ENCODE data around the gene NSD2.

Gene NSD2

DNA sequence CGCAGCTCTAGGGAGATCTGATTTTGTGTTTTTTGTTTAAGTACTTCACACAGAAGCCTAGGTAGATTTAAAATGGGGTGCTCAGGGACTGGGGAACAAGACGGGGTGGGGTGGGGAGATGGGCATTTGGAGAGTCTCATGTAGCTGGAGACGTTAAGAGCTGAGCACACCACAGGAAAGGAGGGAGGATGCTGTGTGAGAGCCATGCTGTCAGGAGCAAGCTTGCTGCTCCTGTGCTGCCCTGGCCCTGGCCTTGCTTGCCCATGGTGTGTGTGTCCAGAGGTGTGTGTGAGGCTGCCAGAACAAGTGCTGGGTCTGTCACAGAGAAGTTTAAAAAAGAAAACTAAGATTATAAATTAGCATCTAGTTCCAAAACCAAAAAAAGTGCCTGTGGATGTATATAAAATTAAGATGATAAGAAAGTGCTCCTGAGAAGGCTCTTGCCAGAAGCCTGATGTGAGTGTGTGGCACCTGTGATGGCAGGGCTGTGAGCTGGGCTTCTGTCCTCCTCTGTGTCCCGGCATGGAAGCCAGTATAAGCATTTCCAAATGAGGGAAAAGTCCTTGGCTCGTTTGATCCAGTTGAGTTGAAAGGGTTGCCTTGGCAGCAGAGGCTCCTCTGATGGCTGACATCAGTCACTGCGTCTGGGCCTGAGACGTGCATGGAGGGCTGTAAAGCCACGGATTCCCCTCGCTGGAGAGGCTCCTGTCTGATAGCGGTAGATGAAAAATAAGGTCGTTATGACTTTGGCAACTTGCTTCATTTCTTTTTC is 74.1 kb downstream of the NSD2 start:
- no peak for DNase-seq (ENCODE audit: low read depth in 3 of 3)

DNA sequence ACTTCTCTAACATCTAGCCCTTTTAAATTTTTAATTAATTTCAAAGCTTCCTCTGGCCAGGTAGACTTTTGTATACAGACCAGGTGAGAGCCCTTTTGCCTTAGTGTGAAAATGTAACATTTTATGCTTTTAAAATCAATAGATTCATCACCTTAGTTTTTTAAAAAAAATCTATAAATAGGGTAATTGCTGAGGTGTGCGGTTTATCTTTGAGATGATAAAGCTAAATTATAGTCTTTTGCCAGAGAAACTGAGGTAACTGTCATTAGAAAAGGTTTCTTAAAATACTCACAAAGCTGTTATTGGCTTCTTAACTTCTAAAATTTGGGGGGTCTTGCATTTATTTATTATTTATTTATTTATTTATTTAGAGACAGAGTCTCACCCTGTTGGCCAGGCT is 74.7 kb downstream of the NSD2 start:
- DNase-seq (ENCODE audit: low read depth in 3 of 3), result no peak

DNA sequence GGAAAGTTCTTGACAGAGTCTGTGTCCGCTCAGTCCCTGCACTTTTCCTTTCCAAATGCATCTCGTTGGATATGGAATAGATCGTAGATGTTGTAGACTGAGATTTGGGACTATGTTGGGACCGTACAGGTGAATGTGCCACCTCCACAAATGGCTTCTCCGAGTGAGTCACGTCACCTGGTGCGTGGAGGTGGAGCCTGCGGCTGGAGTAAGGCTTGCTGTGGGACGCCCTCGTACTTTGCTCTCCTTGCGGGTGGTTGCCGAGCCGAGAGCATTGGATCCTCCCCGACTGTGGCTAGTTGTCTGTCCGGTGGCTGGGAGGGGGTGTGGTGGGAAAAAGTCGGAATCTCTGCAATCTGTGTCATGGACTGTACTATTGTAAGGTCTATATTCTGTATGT is 77.0 kb downstream of the NSD2 start:
- no peak for DNase-seq (ENCODE audit: low read depth in 3 of 3)

DNA sequence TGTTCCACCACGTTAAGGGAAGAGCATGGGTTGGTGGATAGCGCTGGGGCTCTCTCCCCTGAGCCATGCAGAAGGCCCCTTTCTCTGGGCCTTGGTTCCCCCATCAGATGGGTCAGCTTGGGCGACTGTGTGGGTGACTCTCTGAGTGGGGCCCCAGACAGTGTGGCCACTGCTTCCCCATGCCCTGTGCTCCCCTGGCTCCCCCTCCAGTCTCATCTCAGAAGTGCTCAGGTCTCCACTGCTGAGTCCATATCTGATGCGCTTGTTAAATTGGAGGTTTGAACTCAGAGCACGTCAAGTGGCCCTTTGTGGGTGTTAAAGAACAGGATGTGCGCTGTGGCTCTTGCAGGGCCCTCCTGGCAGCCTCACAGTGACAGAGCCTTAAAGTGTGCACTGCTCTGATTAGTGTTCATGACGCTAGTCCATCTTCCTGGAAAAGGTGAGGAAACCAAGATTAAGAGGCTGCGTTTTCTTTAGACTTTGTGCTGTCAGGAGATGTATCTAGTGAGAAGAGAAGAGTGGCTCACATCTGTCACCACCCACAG is 77.8 kb downstream of the NSD2 start:
- no peak for DNase-seq (ENCODE audit: low read depth in 3 of 3)

DNA sequence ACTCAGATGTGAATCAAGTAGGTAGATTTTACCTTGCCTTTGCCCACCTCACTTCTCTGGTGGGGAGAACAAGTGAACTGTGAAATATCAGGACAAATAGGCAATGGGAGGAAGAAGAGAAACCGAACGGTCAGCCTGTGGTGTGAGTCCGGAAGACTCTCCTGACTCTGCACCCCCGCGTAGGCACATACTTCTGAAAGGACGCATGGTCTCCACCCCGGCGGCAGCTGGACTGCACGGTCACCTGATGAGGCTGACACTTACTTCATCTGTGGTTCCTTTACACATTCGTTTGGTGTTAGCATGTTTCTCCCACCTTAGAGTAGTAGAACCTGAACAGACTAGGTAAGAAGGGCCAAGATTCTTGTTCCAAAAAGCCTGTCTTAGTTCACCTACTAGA is 79.2 kb downstream of the NSD2 start:
- no peak for DNase-seq (ENCODE audit: low read depth in 3 of 3)

DNA sequence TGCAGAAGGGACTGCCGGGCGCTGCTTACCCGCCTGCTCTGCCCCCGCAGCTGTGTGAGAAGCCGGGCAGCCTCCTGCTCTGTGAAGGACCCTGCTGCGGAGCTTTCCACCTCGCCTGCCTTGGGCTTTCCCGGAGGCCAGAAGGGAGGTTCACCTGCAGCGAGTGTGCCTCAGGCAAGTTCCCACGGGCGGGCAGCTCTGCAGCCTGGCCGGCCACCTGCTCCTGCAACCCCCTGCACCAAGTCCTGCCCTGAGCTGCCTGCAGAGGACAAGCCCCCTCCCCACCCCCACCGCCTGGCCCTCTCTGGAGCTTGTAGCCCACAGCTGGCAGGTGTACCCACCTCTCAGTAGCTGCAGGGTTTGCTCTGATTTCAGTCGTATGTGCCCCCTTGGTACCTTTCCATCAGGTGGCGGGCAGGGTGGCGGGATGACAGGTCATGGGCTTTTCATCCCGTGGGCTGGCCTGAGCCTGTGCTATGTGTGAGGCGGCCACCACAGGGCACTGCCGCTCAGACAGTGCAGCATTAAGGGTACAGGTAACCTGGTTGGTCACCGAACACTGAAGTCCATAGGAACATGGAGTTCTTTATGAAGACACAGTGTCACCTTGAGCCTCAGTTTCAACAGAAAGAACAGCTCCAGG is 81.0 kb downstream of the NSD2 start:
- no peak for DNase-seq (ENCODE audit: low read depth in 3 of 3)

DNA sequence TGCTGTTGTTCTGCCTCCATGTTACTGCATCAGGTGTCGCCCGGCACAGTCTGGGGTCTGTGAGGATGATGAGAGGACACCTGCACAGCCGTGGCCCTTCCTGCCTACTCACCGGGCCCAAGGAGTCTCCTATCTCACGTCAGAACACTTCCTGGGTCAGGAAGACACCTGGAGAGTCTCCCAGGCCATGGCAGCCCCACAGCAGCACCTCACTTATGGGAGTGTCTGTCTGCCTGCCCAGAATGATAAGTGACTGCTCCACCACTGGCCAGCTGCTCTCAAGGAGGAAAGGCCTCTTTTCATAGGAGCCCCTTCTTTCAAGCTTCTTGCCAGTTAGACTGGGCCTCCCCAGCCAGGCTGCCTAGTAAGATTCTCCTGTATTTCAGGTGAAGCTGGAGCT is 81.5 kb downstream of the NSD2 start:
- DNase-seq (ENCODE audit: low read depth in 3 of 3), result no peak

DNA sequence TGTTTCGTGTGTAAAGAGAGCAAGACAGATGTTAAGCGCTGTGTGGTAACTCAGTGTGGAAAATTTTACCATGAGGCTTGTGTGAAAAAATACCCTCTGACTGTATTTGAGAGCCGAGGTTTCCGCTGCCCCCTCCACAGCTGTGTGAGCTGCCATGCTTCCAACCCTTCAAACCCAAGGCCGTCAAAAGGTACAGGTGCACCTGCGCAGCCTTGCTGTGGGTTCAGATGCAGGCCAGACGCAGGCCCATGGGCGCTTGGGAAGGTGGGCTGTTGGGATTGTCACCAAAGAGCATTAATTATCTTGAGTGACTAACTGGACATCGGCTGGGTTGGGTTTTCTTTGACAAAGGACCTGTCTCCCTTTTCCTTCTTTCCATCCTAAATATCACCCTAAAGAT is 82.1 kb downstream of the NSD2 start:
- DNase-seq (ENCODE audit: low read depth in 3 of 3), result no peak

DNA sequence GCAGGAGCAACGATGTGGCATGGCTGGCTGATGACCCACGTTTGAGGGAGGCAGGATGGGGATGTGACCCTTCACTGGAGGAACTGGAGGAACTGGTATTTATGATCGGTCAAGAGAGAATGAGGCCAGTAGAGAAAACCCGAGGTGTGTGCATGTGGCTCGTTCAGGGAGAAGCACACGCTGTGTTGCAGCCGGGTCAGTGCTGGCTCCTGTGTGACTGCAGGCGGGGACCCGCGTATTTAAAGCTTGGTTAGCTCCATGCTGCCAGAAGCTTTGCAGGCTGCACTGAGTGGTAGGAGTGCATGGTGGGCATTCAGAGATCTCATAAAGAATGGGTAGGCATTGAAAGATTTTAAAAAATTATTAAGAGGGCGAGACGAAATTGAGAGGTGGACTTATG is 85.4 kb downstream of the NSD2 start:
- no peak for DNase-seq (ENCODE audit: low read depth in 3 of 3)

DNA sequence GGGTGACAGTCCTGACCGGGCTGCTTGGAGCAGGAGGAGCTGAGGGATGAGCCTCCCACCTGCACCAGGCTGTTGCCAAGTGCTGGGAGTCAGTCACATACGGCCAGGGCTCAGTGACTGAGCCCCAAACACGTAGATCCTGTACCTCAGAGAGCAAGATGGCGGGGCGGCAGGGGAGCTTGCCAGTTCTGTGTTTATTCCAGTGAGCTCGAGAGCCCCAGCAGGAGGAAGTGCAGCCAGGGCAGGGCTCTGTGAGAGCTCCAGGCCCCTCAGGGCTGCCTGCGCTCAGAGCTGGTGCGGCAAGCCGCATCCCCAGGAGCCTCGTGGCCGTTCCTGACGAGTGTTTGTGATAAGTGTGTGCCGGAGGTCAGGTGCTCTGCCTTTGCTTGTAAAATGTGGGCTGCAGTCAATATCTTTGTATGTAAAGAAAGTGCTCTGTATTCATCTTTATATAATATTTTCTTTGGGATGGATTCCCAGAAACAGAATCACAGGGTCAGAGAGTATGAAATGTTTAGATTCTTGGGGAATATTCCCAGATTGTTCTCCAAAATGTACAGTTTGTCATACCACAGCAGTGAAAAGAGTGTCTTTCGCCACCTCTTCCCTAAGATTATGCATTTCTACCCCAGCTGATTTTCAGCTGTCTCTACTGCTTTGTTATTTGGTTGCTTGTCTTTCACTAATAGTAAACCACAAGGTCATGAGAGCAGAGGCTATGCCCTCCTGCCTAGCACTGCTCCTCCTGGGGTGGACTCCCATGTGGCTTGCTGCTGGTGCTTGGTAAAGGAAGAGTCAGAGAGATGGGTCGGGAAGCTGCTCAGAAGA is 87.3 kb downstream of the NSD2 start:
- no peak for DNase-seq (ENCODE audit: low read depth in 3 of 3)

DNA sequence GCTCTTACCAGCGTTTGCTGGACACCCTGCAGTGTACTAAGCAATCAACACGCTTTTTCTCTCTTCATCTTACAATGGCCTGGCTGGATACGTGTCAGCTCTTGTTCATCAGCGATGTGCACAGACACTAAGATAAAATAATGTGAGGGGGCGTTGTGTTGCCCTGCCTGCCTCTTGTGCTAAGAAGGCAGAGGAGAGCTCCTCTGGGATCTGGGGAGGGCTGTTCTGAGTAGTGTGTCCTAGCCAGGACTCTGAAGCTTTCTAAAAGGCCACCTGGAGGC is 87.9 kb downstream of the NSD2 start:
- no peak for DNase-seq (ENCODE audit: low read depth in 3 of 3)

DNA sequence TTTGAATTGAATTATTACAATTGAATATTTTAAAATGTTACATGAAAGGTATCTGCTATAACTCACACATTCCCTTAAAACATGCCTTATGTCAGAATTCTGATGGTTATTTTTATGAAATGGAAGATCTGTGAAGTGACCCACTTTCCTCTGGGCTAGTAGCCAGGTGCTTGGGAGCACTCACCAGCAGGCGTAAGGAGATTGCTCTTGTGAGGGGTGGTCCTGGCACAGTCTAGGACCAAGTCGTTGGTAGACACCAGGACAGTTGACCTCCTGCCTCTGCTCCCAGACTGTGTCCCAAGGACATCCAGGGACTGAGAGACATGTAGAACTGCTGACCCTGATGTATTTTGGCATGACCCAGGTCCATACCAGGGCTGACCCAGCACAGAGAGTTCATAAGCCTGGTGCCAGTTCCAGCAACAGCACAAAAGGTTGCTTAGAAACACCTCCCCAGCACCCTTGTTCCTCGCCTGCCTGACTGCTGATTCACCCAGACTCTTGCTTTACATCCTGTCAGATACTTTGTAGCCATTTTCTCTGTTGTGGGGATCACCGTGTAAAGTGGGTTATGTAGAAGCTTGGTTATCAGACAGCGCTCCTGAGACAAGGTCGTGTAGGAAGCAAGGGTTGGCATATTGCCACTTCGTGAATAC is 89.1 kb downstream of the NSD2 start:
- DNase-seq (ENCODE audit: low read depth in 3 of 3), result no peak

DNA sequence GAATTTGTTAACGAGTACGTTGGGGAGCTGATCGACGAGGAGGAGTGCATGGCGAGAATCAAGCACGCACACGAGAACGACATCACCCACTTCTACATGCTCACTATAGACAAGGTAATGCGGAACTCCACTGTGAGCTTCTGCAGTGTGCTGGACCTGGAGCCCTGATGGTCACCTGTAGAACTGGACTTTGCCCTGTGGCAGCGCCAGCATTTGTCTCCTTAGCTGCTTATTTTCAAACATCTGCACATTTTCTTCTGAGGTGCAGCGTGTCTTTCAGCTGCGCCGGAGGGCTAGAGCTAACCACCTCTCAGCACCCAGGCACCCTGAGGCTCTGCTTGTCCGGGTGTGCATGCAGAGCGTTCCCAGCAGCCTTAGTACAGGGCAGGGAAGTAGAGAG is 89.8 kb downstream of the NSD2 start:
- no peak for DNase-seq (ENCODE audit: low read depth in 3 of 3)

DNA sequence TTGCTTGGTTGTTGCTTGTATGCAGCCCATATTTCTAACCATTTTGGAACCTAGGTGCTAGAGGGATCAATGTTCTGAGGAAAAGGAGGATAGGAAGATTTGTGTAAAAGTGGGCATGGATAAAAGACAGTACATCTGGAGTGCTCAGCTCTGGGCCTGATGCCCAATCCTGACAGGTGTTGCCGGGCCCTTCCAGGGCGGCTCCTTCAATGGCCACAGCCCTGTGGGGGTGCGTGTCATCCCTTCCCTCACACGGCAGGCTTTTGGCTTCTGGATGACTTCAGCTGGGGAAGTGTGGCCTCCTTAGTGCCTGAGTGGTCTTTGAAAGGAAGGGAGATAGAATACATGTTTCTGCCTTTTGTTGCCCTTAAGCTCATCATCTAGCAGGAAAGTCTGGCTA is 90.4 kb downstream of the NSD2 start:
- no peak for DNase-seq (ENCODE audit: low read depth in 3 of 3)

DNA sequence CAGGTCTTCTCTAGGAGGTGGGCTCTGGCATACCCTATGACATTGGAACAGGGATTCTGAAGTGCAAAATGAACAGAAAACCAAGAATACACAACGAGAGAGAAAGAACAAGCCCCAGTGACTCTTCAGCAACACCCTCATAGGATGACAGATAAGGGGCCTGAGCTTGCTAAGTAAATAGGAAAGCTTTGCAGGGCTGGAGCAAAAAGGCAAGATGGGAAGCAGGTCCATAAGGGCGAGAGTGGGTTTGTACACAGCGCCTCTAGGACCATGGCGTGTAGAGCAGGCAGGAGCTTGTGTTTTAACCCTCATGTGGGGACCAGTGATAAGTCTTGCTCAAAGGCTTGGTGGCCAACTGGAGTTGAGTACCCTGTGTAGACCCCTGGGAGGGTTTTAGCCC is 91.8 kb downstream of the NSD2 start:
- DNase-seq (ENCODE audit: low read depth in 3 of 3), result no peak

DNA sequence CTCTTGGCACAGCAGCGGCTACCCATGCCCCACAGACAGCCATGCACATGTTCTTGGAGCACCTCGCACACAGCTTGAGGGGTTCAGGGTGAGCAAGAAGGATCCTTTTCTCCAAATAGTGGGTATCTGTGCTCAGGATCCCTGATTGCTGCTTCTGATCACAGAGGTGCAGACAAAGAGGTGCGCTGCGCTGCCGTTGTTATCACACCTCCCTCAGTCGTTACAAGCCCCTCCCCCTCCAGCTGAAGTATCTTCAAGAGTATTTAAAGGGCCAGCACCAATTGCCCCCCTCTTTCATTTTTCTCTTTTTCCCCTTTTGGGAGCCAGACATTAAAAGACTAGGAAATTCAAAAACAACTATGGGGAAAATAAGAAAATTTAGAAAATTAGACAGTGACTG is 93.2 kb downstream of the NSD2 start:
- DNase-seq (ENCODE audit: low read depth in 3 of 3), result no peak

DNA sequence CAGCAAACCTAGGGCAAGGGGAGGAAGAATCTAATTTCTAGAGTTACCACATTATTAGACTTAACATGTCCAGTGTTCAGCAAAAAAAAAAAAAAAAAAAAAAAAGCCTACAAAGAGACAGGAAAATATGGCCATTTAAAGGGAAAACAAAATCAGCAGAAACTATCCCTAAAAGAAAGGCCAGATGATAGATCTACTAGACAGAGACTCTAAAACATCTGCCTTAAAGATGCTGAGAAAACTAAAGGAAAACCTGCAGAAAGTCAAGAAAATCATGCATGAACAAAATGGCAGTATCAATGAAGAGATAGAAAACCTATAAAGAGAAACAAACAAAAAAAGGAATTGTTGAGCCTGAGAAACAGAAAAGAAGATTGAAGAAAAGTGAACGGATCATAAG is 93.8 kb downstream of the NSD2 start:
- no peak for DNase-seq (ENCODE audit: low read depth in 3 of 3)

DNA sequence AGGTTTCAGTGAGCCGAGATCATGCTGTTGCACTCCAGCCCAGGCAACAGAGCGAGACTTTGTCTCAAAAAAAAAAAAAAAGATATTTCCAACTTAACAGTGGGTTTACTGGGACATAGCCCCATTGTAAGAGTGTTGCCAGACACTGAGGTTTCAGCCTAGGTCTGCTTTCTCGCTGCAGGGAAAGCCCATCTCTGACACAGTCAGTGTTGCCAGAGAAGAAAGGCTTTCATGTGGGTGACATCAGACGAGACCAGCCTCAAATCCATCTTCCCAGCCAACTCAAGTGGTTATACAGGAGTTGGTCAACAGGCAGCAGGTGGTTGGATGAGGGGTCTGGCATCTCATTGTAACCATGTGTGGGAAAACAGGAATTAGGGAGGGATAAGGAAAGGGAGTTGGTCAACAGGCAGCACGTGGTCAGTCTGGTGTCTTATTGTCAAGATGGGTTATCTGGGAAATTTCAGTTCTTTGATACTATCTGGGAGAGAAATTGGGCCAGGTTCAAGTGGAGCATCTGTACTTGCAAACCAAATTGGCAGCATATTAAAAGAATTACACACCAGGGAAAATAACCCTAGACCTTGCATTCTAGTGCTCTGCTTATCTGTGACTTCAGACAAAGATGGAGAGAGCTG is 96.4 kb downstream of the NSD2 start:
- no peak for DNase-seq (ENCODE audit: low read depth in 3 of 3)

DNA sequence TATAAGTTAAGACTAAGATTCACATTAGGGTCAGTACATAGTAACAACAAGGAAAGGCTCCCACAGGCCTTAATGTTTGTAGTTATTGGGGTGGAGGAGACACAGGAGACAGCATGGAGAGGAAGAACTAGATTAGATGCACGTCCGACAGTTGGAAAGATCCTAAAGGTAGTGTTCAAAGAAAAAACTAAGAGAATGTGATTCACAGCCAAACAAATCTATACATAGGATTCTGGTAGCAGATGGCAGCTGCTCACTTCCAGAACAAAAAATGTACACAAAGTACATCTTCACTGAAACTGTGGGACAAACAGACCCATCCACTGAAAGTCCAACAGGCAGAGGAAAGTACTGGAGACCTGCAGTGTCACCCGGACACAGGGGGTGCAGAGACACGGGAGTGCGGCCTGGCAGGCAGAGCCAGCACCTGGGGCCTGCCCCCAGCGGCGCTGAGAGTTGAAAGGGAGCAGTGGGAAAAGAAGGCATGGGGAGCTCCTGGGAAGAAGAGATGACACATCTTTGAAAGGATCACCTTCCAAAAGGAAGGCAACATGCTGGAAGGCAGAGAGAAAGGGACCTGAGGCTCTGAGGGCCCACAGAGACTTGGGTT is 97.6 kb downstream of the NSD2 start:
- no peak for DNase-seq (ENCODE audit: low read depth in 3 of 3)

DNA sequence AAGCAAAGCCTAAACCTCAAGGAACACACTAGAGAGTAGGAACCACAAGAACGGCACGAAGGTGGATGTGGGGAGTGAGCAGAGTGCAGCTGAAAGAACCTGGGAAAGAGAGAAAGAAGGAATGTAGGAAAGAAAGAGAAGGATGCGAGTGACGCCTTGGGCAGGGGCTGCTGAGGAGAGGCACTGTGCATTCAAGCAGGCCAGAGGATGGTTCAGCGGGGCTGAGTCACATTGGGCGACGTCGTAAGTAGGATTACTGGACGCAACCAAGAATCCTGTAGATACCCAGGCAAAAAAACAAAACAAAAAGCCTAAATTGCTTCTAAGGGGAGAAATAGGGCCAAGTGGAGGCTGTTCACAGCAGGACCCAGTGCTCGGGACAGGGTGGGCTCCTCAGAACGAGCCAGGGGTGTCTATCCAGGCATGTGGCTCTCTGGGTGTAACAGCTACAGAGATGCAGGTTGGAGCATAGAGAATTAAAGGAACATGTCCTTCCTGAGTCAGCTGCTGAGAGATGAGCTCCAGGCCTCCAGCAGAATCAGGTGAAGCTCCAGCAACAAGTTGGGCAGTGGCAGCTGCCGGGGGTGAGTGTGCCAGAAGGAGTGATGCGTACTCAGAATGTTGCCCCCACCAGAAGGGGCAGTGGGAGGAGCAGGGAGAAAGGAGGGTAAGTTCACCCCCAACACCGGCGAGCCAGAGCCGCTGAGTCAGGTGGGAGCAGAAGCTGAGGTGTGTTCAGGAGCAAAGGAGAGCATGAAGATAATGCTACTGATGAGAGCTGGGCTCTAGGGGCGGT is 98.9 kb downstream of the NSD2 start:
- no peak for DNase-seq (ENCODE audit: low read depth in 3 of 3)

DNA sequence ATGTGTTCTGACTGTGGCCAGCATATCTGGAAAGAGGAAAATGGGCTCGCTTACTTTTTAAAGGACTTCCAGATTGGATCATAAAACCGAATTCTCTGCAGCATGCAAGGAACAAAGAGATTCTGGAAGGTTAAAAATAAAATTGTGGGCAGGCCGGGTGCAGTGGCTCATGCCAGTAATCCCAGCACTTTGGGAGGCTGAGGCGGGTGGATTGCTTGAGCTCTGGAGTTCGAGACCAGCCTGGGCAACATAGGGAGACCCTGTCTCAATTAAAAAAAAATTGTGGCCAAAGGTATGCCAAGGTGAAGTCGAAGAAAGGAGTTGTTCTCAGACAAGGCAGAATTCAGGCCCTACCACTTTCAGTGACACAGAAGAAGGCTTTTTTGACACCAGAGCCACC is 99.7 kb downstream of the NSD2 start:
- no peak for DNase-seq (ENCODE audit: low read depth in 3 of 3)

Measured in stimulated activated CD4-positive, alpha-beta T cell treated with anti-CD3 and anti-CD28 coated beads, TNF-alpha, amount 100 ng/mL, for 24 hours (primary cell).